Cardiac muscle cell (in vitro differentiated cells and primary cell): Measurements from ENCODE around the gene HECTD2. TPM values are rescaled to one million over a fixed set of nuclear protein-coding genes. Genes with fewer than 3 reads are reported as not detected.
"Not testable (repeated sequence)": the region's sequence is repeated elsewhere in the genome, so short reads cannot be mapped to it uniquely, and the experiment has no call there.

Experiments
- DNase-seq, 2 donors: peaks; one replicate each; pipeline versions ENCODE4 v3.0.0 to v3.0.0-alpha.2; 2010 to 2017; ENCODE audit warnings: low read depth in 1 of 2, low spot score in 1 of 2
- H3K27ac ChIP-seq: fragments of 200-600 bp; sonication (generic); 2 replicates; pipeline ENCODE4 v1.5.1; 2016
- H3K27me3 ChIP-seq: fragments of 200-600 bp; sonication (generic); 2 replicates; pipeline ENCODE4 v1.6.0; 2016; ENCODE audit warnings: control low read depth
- H3K36me3 ChIP-seq: fragments of 200-600 bp; sonication (generic); 2 replicates; pipeline ENCODE4 v1.5.1; 2016; ENCODE audit warnings: control low read depth
- H3K4me1 ChIP-seq: fragments of 200-600 bp; sonication (generic); 2 replicates; pipeline ENCODE4 v1.8.1; 2017; ENCODE audit warnings: low read depth, mild to moderate bottlenecking, mixed run types
- H3K4me3 ChIP-seq: fragments of 200-600 bp; sonication (generic); 2 replicates; pipeline ENCODE4 v1.5.1; 2016; ENCODE audit warnings: mild to moderate bottlenecking
- H3K9me3 ChIP-seq: fragments of 200-600 bp; sonication (generic); 2 replicates; pipeline ENCODE4 v1.5.1; 2017; ENCODE audit warnings: low read depth, mild to moderate bottlenecking, control low read depth
- polyA plus RNA-seq: library from polyadenylated mRNA; unstranded; fragments of >200 nt; fragmentation: Nextera tagmentation; extraction: Ambion mirVana; gene quantifications from 2 replicates; pipeline ENCODE4 v1.2.1, GENCODE V29; 2016
- total RNA-seq: library from RNA; depleted of rRNA; stranded (reverse); fragments of >200 nt; gene quantifications from 2 replicates; pipeline ENCODE4 v1.2.3, GENCODE V29; 2016
- TF ChIP-seq, protein P1 (sequence below): IDR thresholded peaks from 2 replicates; pipeline ENCODE4 v1.5.1; 2012; ENCODE audit warnings: low read depth, mild to moderate bottlenecking, low read length

The HECTD2 gene
- total and polyA plus RNA-seq, 2 experiments from 2014 or later: 6.7 to 8.5 TPM

- Histone ChIP-seq H3K36me3 (no peaks in the 10 kb centered on the region), H3K27ac (no peak overlapping the region), H3K9me3 (no peaks in the 10 kb centered on the region), H3K27me3 (no peaks in the 10 kb centered on the region), H3K4me1 (no peaks in the 10 kb centered on the region), H3K4me3 (no peak overlapping the region)
- DNase-seq: no peak
- TF ChIP-seq, protein P1, sequence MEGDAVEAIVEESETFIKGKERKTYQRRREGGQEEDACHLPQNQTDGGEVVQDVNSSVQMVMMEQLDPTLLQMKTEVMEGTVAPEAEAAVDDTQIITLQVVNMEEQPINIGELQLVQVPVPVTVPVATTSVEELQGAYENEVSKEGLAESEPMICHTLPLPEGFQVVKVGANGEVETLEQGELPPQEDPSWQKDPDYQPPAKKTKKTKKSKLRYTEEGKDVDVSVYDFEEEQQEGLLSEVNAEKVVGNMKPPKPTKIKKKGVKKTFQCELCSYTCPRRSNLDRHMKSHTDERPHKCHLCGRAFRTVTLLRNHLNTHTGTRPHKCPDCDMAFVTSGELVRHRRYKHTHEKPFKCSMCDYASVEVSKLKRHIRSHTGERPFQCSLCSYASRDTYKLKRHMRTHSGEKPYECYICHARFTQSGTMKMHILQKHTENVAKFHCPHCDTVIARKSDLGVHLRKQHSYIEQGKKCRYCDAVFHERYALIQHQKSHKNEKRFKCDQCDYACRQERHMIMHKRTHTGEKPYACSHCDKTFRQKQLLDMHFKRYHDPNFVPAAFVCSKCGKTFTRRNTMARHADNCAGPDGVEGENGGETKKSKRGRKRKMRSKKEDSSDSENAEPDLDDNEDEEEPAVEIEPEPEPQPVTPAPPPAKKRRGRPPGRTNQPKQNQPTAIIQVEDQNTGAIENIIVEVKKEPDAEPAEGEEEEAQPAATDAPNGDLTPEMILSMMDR: no peak
These were observed 41.9 kb downstream of the HECTD2 start for GRCh38 chr10:91452063-91452462.

DNA sequence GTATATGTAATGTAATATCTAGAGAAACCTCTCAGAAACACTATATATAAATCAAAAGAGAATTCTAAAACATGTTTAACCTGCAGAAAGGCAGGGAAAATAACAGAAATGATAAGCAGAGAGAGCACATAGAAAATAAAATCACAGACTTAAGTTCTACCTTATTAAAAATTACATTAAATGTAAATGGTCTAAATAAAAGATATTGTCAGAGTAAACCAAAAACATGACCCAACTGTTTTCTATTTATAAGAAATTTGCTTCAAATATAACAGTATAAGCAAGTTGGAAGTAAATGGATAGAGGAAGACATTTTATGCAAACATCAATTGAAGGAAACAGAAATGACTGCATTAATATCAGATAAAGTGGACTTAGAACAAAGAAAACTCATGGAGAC, 43.4 kb downstream of the HECTD2 start:
- Histone ChIP-seq H3K4me3 (no peak overlapping the region), H3K36me3 (no peaks in the 10 kb centered on the region), H3K9me3 (no peaks in the 10 kb centered on the region), H3K4me1 (no peaks in the 10 kb centered on the region), H3K27ac (no peak overlapping the region), H3K27me3 (no peaks in the 10 kb centered on the region)
- DNase-seq: no peak
- TF ChIP-seq, protein P1: no peak

- not testable (repeated sequence) for H3K27me3 ChIP-seq, H3K4me3 ChIP-seq, H3K36me3 ChIP-seq, H3K4me1 ChIP-seq, H3K27ac ChIP-seq, H3K9me3 ChIP-seq, DNase-seq
These were observed 45.0 kb downstream of the HECTD2 start for GRCh38 chr10:91455135-91455534.

- Histone ChIP-seq H3K27me3 (no peaks in the 10 kb centered on the region), H3K4me1 (no peaks in the 10 kb centered on the region), H3K9me3 (no peaks in the 10 kb centered on the region), H3K27ac (no peak overlapping the region), H3K4me3 (no peak overlapping the region), H3K36me3 (no peaks in the 10 kb centered on the region)
- TF ChIP-seq, protein P1: no peak
- no peak for DNase-seq
These were observed 50.5 kb downstream of the HECTD2 start for GRCh38 chr10:91460681-91461080.

DNA sequence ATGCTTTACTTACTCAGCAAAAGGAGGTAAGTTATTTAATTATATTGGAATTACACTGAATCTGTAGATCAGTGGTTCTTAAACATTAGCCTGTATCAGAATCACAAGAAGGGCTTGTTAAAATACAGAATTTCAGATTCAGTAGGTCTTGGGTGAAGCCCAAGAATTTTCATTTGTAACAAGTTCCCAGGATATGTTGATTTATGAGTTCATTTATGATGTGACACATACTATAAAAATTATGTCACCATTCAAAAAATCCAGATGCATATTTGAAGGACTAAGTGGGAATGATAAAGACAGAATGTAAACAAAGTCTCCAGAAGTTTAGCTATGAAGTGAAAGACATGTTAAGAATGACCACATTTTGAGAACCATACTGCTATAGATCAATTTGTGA, 52.3 kb downstream of the HECTD2 start:
- no peaks in the 10 kb centered on the region for H3K4me1 ChIP-seq
- no peak overlapping the region for H3K27ac ChIP-seq
- H3K27me3 ChIP-seq: no peaks in the 10 kb centered on the region
- TF ChIP-seq, protein P1: no peak
- no peaks in the 10 kb centered on the region for H3K9me3 ChIP-seq
- no peak overlapping the region for H3K4me3 ChIP-seq
- no peak for DNase-seq
- H3K36me3 ChIP-seq: no peaks in the 10 kb centered on the region

DNA sequence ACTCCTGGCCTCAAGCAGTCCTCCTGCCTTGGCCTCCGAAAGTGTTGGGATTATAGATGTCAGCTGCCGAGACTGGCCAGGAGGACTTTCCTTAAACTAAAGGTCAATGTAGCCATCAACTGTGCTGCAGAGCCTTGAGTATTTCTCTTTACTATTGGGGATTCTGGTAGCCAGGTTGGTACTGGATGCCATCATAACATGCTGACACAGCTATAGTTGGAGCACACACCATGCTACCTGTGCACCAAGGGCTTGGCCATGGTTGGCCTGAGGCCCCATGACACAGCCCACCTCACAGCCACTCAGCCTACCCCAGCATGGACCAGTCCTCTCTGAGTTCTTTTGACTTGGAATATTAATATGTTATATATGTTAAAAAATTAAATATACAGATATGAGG, 54.4 kb downstream of the HECTD2 start:
- no peaks in the 10 kb centered on the region for H3K36me3 ChIP-seq
- TF ChIP-seq, protein P1: no peak
- no peaks in the 10 kb centered on the region for H3K27me3 ChIP-seq
- H3K9me3 ChIP-seq: no peaks in the 10 kb centered on the region
- no peak overlapping the region for H3K4me3 ChIP-seq
- no peak for DNase-seq
- no peaks in the 10 kb centered on the region for H3K4me1 ChIP-seq
- no peak overlapping the region for H3K27ac ChIP-seq
